ENCODE results near the gene SLC35G3. TPM values are rescaled to one million over a fixed set of nuclear protein-coding genes. Genes with fewer than 3 reads are reported as not detected.

The SLC35G3 gene
- total RNA-seq, 1 donor from 2014 or later = not detected

- intact Hi-C loops (cut with micrococcal nuclease) = no loop called here
- Histone ChIP-seq H3K36me3 (peaks cover 7% of the 10 kb centered on the region), H3K9me3 (replicated peaks) (peaks cover 6% of the 10 kb centered on the region), H3K4me3 (no peak overlapping the region), H3K4me1 (no peaks in the 10 kb centered on the region), H3K27ac (replicated peaks) (no peak overlapping the region), H3K27me3 (ENCODE audit: low read depth) (no peaks in the 10 kb centered on the region)
- DNase-seq = no peak
- TF ChIP-seq CTCF (IDR thresholded peaks at IDR 0.05; ENCODE audit: borderline replicate concordance) = no peak
Observed at GRCh38 chr17:35192708-35193107, 1.5 kb downstream of the SLC35G3 start.

- Histone ChIP-seq H3K27me3 (ENCODE audit: low read depth) (no peaks in the 10 kb centered on the region), H3K4me3 (no peak overlapping the region), H3K9me3 (replicated peaks) (no peaks in the 10 kb centered on the region), H3K4me1 (no peaks in the 10 kb centered on the region), H3K27ac (replicated peaks) (no peak overlapping the region), H3K36me3 (peaks cover 17% of the 10 kb centered on the region)
- no peak for TF ChIP-seq CTCF (IDR thresholded peaks at IDR 0.05; ENCODE audit: borderline replicate concordance)
- DNase-seq = no peak
- intact Hi-C loops (cut with micrococcal nuclease) = no loop called here
Observed at GRCh38 chr17:35191001-35191695, 3.0 kb downstream of the SLC35G3 start.

GRCh38 chr17:35189291-35189690 lies 4.9 kb downstream of the SLC35G3 start:
- intact Hi-C loops (cut with micrococcal nuclease) = no loop called here
- no peaks in the 10 kb centered on the region for H3K27me3 ChIP-seq (ENCODE audit: low read depth)
- H3K27ac ChIP-seq (replicated peaks) = no peak overlapping the region
- no peaks in the 10 kb centered on the region for H3K4me1 ChIP-seq
- H3K36me3 ChIP-seq = peaks cover 22% of the 10 kb centered on the region
- no peak for DNase-seq
- no peaks in the 10 kb centered on the region for H3K9me3 ChIP-seq (replicated peaks)
- TF ChIP-seq CTCF (IDR thresholded peaks at IDR 0.05; ENCODE audit: borderline replicate concordance) = no peak
- no peak overlapping the region for H3K4me3 ChIP-seq

GRCh38 chr17:35188111-35188510 lies 6.1 kb downstream of the SLC35G3 start:
- Histone ChIP-seq H3K36me3 (peaks cover 25% of the 10 kb centered on the region), H3K27ac (replicated peaks) (no peak overlapping the region), H3K9me3 (replicated peaks) (no peaks in the 10 kb centered on the region), H3K4me3 (no peak overlapping the region), H3K4me1 (no peaks in the 10 kb centered on the region), H3K27me3 (ENCODE audit: low read depth) (no peaks in the 10 kb centered on the region)
- intact Hi-C loops (cut with micrococcal nuclease) = no loop called here
- DNase-seq = no peak
- no peak for TF ChIP-seq CTCF (IDR thresholded peaks at IDR 0.05; ENCODE audit: borderline replicate concordance)

GRCh38 chr17:35187481-35187880 lies 6.7 kb downstream of the SLC35G3 start:
- no peak for DNase-seq
- peaks cover 31% of the 10 kb centered on the region for H3K36me3 ChIP-seq

More at GRCh38 chr17:35187481-35187880, 6.7 kb downstream of the SLC35G3 start:
- no peak overlapping the region for H3K27ac ChIP-seq (replicated peaks)
- intact Hi-C loops (cut with micrococcal nuclease) = no loop called here
- H3K4me3 ChIP-seq = no peak overlapping the region
- H3K9me3 ChIP-seq (replicated peaks) = no peaks in the 10 kb centered on the region
- no peaks in the 10 kb centered on the region for H3K27me3 ChIP-seq (ENCODE audit: low read depth)
- no peaks in the 10 kb centered on the region for H3K4me1 ChIP-seq
- no peak for TF ChIP-seq CTCF (IDR thresholded peaks at IDR 0.05; ENCODE audit: borderline replicate concordance)

Data from left ventricle myocardium inferior (tissue), 1 donor.